ENCODE results near the gene IL36G.

IL36G gene

DNA sequence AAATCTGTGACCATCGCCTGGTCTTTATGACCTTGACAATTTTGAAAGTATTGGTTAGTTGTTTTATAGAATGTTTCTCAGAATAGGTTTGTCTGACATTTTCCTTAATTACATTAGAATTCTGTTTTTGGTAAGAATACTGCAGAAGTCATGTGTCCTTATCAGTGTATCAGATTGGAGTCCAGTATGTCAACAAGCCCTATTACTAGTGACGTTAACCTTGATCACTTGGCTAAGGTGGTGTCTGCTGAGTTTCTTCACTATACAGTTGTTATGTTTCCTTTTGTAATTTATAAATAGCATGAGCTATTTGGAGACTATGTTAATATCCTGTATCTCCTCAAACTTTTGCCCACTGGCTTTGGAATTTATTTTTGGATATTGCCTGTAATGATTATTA, 10.8 kb upstream of the IL36G start:
- ChIA-PET POLR2A (ENCODE audit: low non-redundant PET) (no interaction called here), CTCF (no interaction called here)
- no peak for TF ChIP-seq CTCF (conservative IDR thresholded peaks at IDR 0.05; ENCODE audit: low read depth)
- no peak for DNase-seq (ENCODE audit: low spot score)
- no peak overlapping the region for H3K27ac ChIP-seq

GRCh38 chr2:112972423-112973086, 5.3 kb upstream of the IL36G start:
- H3K27ac ChIP-seq, result no peak overlapping the region
- ChIA-PET CTCF (interaction anchor here (1.0 kb wide), 1 partner anchor 14 kb away, joined by 5 read pairs; no protein-coding TSS in a partner anchor), POLR2A (ENCODE audit: low non-redundant PET) (no interaction called here)
- DNase-seq (ENCODE audit: low spot score), result peak; percentile 74
- TF ChIP-seq CTCF (conservative IDR thresholded peaks at IDR 0.05; ENCODE audit: low read depth), result no peak

- no peak for DNase-seq (ENCODE audit: low spot score)
- ChIA-PET CTCF (interaction anchor here (1.0 kb wide), 1 partner anchor 14 kb away, joined by 5 read pairs; no protein-coding TSS in a partner anchor), POLR2A (ENCODE audit: low non-redundant PET) (no interaction called here)
- H3K27ac ChIP-seq, result no peak overlapping the region
- TF ChIP-seq CTCF (conservative IDR thresholded peaks at IDR 0.05; ENCODE audit: low read depth), result no peak
Measured at GRCh38 chr2:112973156-112973555, 4.7 kb upstream of the IL36G start.

GRCh38 chr2:112979731-112980130, 1.9 kb downstream of the IL36G start:
- ChIA-PET POLR2A (ENCODE audit: low non-redundant PET) (no interaction called here), CTCF (interaction anchor here (0.6 to 0.7 kb wide), 2 partner anchors 64 to 145 kb away, joined by 3 to 4 read pairs; no protein-coding TSS in a partner anchor)
- no peak for DNase-seq (ENCODE audit: low spot score)
- no peak for TF ChIP-seq CTCF (conservative IDR thresholded peaks at IDR 0.05; ENCODE audit: low read depth)
- H3K27ac ChIP-seq, result no peak overlapping the region

- no peak overlapping the region for H3K27ac ChIP-seq
- TF ChIP-seq CTCF (conservative IDR thresholded peaks at IDR 0.05; ENCODE audit: low read depth), result no peak
- ChIA-PET POLR2A (ENCODE audit: low non-redundant PET) (no interaction called here), CTCF (no interaction called here)
- DNase-seq (ENCODE audit: low spot score), result no peak
Measured at GRCh38 chr2:112980537-112980936, 2.7 kb downstream of the IL36G start.

- DNase-seq (ENCODE audit: low spot score), result no peak
- H3K27ac ChIP-seq, result no peak overlapping the region
- ChIA-PET CTCF (interaction anchor here (0.6 kb wide), 1 partner anchor 207 kb away, joined by 4 read pairs; no protein-coding TSS in a partner anchor), POLR2A (ENCODE audit: low non-redundant PET) (no interaction called here)
- TF ChIP-seq CTCF (conservative IDR thresholded peaks at IDR 0.05; ENCODE audit: low read depth), result no peak
Measured at GRCh38 chr2:112985090-112985489, 7.3 kb downstream of the IL36G start.
